GF-D8 (cell line): Measurements from ENCODE around the gene FUBP3.

Source experiments
- DNase-seq: peaks from one replicate; lab custom pipeline; 2025; lab: John Stamatoyannopoulos, UW

Gene FUBP3, protein sequence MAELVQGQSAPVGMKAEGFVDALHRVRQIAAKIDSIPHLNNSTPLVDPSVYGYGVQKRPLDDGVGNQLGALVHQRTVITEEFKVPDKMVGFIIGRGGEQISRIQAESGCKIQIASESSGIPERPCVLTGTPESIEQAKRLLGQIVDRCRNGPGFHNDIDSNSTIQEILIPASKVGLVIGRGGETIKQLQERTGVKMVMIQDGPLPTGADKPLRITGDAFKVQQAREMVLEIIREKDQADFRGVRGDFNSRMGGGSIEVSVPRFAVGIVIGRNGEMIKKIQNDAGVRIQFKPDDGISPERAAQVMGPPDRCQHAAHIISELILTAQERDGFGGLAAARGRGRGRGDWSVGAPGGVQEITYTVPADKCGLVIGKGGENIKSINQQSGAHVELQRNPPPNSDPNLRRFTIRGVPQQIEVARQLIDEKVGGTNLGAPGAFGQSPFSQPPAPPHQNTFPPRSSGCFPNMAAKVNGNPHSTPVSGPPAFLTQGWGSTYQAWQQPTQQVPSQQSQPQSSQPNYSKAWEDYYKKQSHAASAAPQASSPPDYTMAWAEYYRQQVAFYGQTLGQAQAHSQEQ

DNA sequence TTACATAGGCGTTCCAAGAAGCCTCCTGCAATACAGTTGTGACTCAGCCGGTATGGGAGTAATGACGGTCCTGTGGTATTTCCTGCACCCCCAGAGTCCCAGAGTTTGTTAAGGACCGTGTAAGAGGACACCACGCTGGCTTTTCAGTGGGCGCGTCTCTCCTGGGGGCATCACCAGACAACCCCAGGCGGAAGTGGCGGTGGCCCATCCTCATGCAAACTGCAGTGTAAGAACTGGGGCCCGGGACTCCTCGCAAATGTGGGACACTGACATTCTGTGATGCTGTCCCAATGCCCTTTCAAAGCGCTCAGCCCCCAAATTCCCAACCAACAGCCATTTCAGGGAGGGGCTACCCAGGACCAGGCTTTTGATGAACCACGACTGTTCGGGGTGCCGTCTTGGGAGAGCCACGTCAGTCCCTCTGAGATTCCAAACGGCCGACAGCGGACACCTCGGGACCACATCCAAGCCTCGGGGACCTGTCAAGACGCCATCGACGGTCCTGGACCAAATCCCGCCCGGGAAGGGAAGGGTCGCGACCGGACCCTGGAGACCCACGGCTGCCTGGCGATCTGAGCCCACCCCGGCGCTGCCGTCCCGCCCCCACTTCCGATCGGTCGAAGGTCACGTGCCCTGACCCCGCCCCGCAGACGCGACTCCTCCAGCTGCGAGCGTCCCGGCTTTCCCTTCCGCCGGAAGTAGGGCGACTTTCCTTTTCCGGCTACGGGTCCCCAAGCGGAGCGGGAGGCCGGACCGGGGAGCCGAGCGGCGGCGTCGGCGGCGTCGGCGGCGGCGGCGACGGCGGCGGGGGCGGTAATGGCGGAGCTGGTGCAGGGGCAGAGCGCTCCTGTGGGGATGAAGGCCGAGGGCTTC is at the start of gene FUBP3:
TSS of gene FUBP3 (plus strand) at position 713 of the 873 bp plus-strand sequence. CDS start at position 817, 104 bp downstream.
- peak; percentile 57 for DNase-seq

DNA sequence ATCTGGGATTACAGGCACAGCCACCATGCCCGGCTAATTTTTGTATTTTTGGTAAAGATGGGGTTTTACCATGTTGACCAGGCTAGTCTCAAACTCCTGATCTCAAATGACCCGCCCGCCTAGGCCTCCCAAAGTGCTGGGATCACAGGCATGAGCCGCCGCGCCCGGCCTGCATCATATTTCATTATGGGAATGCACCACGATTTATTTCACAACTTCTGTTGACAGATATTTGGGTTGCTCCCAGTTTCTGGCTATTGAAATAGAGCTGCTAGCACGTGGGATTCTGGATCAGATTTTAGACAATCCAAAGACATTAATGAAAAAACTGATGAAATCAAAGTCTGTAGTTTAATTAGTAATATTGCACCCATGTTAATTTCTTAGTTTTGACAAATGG is 48.4 kb upstream of the FUBP3 start:
- no peak for DNase-seq

DNA sequence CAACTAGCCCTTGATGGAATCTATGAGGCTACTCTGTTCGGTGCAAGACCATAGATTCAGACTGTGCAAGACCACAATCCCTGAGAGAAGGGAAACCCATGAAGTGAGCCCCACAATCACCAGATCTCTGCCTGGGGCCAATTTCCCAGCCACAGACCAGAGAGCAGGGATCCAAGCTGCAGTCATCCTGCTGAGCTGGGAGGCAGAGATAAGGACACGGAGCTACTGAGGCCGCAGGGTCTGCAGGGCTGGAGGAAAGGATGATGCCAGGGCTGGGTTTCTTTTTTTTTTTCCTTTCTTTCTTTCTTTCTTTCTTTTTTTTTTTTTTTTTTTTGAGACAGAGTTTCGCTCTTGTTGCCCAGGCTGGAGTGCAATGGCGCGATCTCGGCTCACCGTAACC is 47.7 kb upstream of the FUBP3 start:
- no peak for DNase-seq

DNA sequence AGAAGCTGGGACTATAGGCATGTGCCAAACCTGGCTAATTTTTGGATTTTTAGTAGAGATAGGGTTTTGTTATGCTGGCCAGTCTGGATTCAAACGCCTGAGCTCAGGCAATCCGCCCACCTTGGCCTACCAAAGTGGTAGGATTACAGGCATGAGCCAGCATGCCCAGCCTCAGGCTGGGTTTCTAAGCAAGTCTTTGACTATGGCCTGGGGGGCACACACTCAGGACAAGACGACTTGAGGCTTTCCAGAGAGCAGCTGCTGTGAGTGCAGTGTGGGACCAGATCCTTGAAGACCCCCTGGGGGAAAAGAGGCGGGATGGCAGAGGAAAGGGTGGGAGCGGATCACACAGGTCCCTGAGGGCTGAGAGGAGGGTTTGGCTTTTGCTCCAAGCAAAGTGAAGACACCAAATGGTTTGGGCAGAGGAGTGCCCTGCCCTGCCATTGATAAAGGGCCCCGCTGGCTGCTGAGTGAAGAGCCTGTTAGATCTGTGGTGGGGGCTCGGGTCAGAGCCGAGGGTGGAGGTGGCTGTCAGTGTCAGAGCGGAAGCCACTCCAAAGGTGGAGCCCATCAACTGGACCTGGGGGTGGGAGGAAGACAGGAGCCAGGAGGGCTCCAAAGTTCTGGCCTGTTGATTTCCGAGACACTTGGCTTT is 46.8 kb upstream of the FUBP3 start:
- DNase-seq: no peak

DNA sequence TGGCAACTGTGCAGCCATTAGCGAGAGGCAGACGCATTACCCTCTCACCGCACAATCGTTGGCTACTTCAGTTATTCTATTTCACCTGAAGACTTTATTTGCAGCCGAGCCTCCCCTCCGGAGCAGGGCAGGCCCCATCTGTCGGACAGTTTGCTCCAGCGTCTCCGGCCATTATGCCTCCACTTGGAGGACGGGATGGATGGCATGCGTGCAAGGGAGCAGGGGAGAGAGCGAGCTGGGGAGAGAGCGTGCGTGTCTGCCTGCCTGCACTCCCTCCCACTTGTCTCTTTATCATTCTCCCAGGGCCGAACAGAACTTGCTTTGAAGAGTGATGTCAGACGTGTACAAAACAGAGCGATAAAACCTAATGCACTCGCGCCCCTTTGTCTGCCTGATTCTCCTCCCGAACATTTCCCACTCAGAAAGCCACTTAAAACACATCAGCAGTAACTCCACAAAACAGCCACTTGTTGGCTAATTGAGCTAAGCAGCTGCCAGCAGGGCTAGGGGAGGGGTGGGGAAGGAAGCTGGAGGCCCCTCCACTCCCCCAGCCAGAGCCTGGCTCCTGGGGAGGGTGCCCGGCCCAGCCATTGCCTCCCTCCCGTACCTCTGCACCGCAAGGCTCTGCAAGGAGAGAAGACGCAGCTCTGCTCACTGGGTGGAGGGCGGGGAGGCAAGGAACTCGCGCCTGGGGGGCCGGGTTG is 43.4 kb upstream of the FUBP3 start:
- DNase-seq: no peak

DNA sequence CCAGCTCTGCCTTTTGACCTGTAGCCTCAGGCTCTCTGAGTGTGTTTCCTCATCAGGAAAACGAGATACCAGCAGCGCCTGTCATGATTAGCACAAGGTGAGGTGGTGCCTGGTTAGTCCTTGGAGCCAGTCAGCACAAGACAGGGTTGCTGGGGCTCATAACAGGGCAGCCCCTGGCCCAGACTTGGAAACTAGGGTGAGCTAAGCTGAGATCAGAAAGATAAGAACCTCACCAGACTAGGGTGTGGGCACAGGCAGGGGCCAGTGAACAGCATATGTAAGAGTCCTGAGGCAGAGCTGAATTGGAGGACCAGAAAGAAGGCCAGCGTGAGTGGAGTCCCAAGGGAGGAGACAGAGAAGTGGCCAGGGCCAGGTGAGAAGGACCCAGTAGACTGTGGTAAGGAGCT is 42.7 kb upstream of the FUBP3 start:
- DNase-seq: no peak

DNA sequence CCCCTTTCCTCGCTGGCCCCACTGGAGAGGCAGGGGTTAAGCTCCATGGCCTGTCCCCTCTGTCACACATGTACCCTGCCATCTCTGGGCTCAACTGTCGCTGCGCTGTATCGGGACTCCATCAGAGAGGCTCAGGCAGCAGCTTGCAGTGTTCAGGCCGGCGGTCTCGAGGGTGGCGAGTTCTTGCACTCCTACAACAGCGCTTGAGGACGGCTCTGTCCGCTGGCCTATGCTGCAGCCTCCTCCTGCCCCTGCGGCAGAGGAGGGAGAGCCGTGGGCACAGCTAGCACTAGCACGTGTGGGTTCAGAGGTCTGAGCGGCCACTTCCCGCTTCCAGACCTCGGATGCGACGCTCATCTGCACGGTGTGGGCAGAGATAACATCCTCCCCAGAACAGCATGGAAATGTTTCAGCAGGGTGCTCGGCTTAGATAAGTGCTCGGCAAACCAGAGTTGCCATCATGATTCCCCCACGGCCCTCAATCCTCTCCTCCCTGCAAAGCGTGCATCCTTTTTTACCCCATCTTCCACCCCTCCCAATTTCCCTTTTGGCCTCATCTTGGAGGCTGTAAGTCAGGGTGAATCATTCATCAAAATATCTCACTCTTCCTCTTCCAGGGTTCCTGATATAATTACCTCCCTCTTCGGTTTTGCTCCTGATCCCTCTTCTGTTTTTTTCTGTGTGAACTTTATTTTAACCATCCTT is 41.9 kb upstream of the FUBP3 start:
- no peak for DNase-seq

DNA sequence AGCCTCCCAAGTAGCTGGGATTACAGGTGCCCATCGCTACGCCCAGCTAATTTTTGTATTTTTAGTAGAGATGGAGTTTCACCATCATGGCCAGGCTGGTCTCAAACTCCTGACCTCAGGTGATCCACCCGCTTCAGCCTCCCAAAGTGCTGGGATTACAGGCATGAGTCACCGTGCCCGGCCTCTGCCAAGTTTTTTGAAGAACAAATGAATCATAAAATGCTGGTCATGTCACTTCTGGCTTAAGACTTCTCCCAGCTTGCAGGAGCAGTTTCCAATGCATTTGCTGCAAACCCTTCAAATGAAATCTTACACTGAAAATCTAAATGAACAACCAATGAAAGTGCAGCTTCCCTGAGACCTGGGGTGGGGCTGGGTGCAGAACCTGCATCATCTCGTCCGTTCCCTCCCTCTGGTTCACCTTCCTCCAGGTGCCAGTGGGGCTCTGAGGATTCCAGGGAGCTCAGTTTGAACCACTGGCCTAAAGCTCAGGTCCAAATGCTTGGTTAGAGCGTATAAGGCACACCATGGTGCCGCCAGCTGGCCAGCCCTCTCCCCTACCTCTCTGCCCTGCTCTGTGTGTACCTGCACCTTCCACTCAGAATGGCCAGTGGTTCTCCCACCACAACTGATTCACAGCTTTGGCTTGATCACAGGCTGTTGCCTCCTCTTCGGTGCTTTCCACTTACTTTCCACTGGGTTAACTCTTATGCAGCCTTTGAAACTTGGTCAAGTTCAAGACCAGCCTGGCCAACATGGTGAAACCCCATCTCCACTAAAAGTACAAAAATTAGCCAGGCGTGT is 39.8 kb upstream of the FUBP3 start:
- DNase-seq: no peak

DNA sequence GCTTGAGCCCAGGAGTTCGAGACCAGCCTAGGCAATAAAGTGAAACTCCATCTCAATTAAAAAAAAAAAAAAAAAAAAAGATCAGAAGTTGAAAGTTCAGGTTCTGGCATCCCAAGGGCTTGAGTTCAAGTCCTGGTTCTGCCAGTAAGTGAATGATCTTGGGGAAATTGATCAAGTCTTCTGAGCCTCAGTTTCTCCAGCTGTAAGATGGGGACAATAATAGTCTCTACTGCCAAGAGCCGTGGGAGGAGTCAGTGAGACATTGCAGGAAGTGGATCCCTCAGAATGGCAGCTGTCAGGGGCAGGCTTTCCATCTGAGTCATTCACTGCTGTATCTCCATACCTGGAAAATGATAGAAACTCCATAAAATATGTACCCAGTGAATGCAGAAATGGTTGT is 37.8 kb upstream of the FUBP3 start:
- no peak for DNase-seq

DNA sequence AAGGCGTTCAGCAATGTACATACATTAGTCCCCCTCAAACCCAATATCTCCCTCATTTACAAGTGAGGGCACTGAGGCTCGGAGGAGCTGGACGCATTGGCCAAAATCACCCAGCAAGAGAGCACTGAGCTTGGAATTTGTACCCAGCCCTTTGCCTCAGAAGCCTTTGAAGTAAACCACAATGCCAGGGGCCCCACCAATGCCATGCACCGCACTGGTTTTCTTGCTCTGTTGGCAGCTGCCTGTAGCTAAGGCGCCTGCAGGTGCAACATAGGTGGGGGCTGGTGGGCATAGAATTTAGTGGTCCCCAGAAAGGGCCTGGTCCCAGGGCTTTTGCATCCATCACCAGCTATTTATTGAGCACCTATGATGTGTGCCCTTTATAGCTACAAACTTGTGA is 37.3 kb upstream of the FUBP3 start:
- no peak for DNase-seq

DNA sequence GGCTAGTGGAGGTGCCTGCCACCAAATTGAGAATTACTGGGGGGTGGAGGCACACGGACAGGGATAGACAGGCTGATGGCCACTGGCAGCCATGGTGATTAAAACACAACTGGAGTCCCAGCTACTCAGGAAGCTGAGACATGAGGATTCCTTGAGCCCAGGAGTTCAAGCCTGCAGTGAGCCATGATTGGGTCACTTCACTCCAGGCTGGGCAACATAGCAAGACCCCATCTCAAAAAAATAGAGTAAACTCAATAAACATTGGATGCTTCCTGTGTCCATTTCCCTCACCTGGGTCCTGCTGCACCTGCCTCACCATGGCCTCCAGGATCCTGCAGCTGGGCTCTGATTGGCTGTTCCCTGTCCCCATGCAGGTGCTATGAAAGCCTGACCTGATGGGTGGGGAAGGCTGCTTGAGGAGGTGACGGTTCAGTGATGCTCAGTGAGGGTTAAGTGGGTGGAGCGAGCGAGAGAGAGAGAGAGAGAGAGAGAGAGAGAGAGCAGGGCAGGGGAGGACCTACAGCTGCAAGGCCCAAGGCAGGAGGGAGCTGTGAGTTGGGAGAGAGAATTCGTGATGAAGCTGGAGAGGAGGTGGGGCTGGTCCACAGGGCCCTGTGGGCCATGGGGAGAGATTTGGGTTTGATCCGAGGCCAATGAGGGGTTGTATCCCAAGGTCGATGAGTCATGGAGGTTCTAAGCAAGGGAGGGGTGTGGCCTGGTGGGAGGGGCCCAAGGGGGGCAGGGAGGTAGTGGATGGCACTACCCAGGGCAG is 36.7 kb upstream of the FUBP3 start:
- DNase-seq: no peak

DNA sequence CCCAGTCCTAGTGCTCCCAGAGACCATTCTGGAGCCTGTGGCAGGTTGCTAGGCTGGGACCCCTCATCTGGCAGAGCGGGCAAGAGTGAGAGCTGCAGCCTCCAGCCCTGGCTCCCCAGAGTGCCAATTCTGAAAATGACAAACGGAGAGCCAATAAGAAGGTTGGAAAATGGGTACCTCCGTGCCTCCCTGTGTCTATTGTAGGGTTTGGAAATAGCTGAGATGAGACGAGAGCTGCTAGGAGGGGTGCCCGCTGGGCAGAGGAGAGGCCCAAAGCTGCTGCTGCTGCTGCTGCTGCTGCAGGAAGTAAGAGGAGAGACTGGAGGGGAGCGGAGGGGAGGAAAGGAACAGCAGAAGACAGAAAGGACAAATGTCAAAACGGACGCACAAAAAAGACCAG is 36.0 kb upstream of the FUBP3 start:
- DNase-seq: no peak

DNA sequence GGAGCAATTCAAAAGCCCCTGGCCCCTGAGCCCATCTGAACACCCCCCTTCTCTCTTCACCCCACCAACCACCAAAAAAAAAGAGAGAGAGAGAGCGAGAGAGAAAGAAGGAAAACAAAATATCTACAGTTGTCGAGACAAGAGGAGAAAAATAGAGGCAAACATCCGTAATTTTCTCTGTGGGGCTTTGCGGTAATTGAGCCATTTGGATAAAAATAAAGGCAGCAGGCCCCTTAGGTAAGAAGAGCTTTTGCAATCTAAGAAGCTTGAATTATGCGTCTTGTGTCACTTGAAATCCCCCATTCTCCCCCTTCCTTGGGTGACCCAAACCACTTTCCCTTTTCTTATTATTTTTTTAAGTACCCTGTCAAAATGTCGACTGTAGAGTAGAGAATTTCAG is 35.5 kb upstream of the FUBP3 start:
- DNase-seq: no peak

DNA sequence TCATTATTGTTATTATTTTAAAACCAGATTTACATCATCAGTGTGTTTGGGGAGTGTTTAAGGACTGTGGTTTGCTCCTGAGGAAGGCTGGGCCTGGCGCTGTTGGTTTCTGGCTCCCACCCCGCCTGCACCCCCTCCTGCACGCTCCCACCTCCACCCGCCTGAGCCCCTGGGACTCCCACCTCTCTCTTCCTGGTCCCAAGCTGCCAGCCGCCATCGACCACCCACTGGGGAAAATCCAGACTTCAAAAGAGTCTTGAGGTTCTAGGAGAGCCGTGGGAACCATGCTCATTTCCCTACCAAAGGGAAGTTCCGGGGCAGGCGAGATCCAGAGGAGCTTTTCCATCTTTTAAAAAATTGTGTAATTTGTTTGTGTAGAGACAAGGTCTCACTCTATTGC is 35.0 kb upstream of the FUBP3 start:
- no peak for DNase-seq

DNA sequence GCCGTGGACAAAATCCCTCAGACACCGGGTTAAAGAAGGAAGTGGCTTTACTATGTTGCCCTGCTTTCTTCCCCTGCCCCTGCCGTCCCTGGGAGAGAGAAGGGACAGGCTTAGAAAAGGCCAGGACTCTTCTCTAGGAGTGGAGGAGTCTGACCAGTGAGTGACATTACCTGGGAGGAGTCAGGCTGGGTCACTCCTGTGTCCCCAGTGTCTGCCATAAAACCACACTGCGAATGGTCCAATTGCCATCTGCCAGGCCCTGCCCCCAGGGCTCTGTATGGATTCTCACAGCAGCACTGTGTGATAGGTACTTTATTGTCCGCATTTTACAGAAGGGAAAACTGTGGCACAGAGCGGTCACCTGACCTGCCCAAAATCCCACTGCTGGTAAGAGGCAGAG is 31.3 kb upstream of the FUBP3 start:
- DNase-seq: no peak

DNA sequence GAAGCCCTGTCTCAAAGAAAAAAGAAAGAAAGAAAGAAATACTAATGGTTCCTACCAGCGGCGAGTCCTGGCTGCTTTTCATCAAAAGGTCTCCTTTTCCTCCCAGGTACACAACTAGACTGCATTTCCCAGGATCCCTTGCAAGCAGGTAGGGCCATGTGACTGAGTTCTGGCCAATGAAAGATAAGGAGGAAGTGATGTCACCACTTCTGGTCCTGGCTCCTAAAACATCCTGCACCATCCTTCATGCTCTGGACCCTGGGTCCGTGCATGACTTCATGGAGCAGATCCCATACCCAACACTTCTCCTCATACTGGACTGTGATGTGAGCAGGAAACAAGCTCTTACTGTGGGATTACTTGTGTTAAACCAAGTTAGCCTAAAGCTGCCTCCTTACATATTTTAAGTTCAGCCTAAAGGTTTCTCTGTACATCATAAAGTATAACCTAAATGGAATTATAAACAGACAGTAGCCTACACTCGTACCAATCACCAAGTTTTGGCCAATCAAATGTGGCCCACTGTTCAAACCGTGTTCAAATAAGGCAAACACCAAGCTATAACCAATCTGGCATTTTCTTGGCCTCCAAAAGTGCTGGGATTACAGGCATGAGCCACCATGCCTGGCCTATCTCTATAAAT is 30.2 kb upstream of the FUBP3 start:
- no peak for DNase-seq

DNA sequence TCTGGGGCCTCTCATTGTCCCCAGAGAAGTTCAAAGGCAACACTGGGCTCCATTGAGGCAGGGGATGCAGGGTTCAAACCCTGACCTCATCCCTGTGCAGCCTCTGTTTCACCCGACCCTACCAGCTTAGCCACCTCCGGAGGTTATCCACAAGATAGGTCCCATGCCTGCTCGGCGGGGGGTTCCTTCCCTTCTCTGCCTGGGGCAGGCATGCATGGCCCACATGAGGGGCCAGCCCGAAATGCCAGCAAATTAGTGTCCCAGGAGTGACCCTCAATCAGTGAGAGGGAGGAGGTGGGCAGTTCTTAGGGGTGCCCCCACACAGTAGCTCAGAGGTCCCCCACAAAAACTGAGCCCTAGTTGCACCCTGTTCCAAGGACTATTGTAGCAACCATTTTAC is 24.8 kb upstream of the FUBP3 start:
- no peak for DNase-seq

DNA sequence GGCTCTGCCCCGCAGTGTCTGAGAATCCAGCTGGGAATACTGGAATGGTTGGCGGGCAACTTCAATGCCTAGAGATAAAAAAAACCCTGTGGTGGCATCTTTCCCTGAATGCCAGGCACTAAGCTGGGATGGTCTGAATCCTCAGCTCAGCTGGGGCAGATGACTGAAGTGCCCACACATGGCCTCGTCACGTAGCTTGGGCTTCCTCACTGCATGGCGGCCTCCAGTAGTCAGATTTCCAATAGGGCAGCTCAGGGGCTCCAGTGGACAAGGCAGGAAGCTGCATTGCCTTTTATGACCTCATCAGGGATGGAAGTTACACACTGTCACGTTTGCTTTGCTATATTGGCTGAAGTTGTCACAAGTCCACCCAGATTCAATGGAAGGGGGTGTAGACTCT is 24.3 kb upstream of the FUBP3 start:
- DNase-seq: no peak

DNA sequence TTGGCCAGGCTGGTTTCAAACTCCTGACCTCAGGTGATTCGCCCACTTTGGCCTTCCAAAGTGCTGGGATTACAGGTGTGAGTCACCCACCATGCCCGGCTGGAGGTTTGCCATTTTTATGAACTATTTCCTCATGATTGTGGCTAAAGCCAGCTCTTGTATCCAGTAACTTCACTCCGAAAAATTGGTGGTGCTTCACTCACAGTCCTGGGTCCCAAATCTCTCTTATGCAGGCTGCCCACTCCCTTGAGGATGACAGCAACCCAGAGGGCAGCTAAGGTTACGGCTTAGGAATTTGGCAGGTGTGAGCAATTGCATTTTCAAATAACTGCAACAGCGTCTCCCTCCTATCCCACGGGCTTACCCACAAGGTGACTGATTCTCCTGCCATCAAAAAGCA is 23.4 kb upstream of the FUBP3 start:
- DNase-seq: no peak
